GM12878 (cell line): ENCODE measurements around the gene MYL7. TPM values are rescaled to one million over a fixed set of nuclear protein-coding genes. Genes with fewer than 3 reads are reported as not detected.

Source experiments
- ATAC-seq: fragments of 200-7000 bp; cut with Tn5 transposase; 3 replicates; pipeline ENCODE4 v1.9.1; 2020; ENCODE audit warnings: mild to moderate bottlenecking, moderate library complexity
- BruUV-seq: library from RNA; stranded (reverse); fragments of 400-500 nt; replicated peaks from 2 replicates; lab custom pipeline; 2021; lab: Mats Ljungman, UMichigan
- CTCF ChIA-PET: fragments of 300-600 bp; sonication (Branson Sonifier 250); formaldehyde crosslinking; extraction: SDS; loops from one replicate; lab custom pipeline; 2021; ENCODE audit warnings: inconsistent platforms; lab: Yijun Ruan, JAX
- POLR2A ChIA-PET: fragments of 350-600 bp; formaldehyde crosslinking; extraction: SDS; loops from one replicate; lab custom pipeline; 2021; ENCODE audit warnings: inconsistent platforms; lab: Charles Lee
- RAD21 ChIA-PET: fragments of 300-600 bp; sonication (Branson Sonifier 250); formaldehyde crosslinking; loops from one replicate; lab custom pipeline; 2023; ENCODE audit warnings: antibody characterized with exemption; ENCODE audit not compliant: unreplicated experiment; lab: Charles Lee
- SMC1A ChIA-PET: fragments of 300-600 bp; sonication (Branson Sonifier 250); formaldehyde crosslinking; loops from one replicate; lab custom pipeline; 2023; ENCODE audit not compliant: unreplicated experiment, uncharacterized antibody; lab: Charles Lee
- DNase-seq: peaks from one replicate; pipeline ENCODE4 v3.0.0-alpha.2; 2011; ENCODE audit warnings: low read depth, low spot score
- FAIRE-seq: peaks from 3 replicates; lab custom pipeline; 2011; peaks lifted over from hg19 to GRCh38; lab: Jason Lieb, UNC
- H2AFZ ChIP-seq: 2 replicates; pipeline ENCODE4 v1.6.0; 2011; ENCODE audit warnings: low read depth, low read length, control low read depth; ENCODE audit not compliant: control insufficient read depth
- H3K27ac ChIP-seq: 2 replicates; pipeline ENCODE4 v1.5.1; 2011; ENCODE audit warnings: control low read depth; ENCODE audit not compliant: control insufficient read depth, insufficient read depth
- H3K27me3 ChIP-seq, 2 experiments: replicated peaks in 1 of 2; 2 replicates each; pipeline versions ENCODE4 v1.6.0 to v1.6.1; 2011; ENCODE audit warnings: low read length in 1 of 2; ENCODE audit not compliant: control insufficient read depth in 2 of 2, insufficient read depth in 2 of 2
- H3K36me3 ChIP-seq, 2 experiments: 2 replicates each; pipeline ENCODE4 v1.5.1; 2011; ENCODE audit warnings: low read length in 1 of 2; ENCODE audit not compliant: control insufficient read depth in 2 of 2, insufficient read depth in 2 of 2
- H3K4me1 ChIP-seq: 2 replicates; pipeline ENCODE4 v1.6.1; 2011; ENCODE audit warnings: mild to moderate bottlenecking, low read length, moderate library complexity, mixed read lengths; ENCODE audit not compliant: control insufficient read depth, insufficient read depth
- H3K4me2 ChIP-seq: 2 replicates; pipeline ENCODE4 v1.6.0; 2011; ENCODE audit warnings: control low read depth; ENCODE audit not compliant: control insufficient read depth, insufficient read depth
- H3K4me3 ChIP-seq: fragments of 200-600 bp; sonication (generic); 2 replicates; pipeline ENCODE4 v1.5.1; 2016
- H3K79me2 ChIP-seq: 2 replicates; pipeline ENCODE4 v1.6.0; 2011; ENCODE audit warnings: low read length; ENCODE audit not compliant: control insufficient read depth, insufficient read depth
- H3K9ac ChIP-seq: 2 replicates; pipeline ENCODE4 v1.8.0; 2011; ENCODE audit warnings: low read length, control low read depth, mixed read lengths; ENCODE audit not compliant: control insufficient read depth, insufficient read depth
- H3K9me3 ChIP-seq: replicated peaks from 3 replicates; pipeline ENCODE4 v1.5.1; 2011; ENCODE audit warnings: mild to moderate bottlenecking, low read length; ENCODE audit not compliant: control insufficient read depth, insufficient read depth
- H4K20me1 ChIP-seq: 2 replicates; pipeline ENCODE4 v1.6.0; 2011; ENCODE audit not compliant: control insufficient read depth, insufficient read depth
- CBX5 ChIP-seq: sonication (generic); IDR thresholded peaks from 2 replicates; pipeline ENCODE4 v1.6.1; 2016; ENCODE audit warnings: low read depth, moderate library complexity, mild to moderate bottlenecking, inconsistent platforms
- EGR1 ChIP-seq, 2 experiments: IDR thresholded peaks; 1 replicate in 1 of 2; 2 replicates in 1 of 2; pipeline ENCODE4 v1.6.1; 2011 to 2012; ENCODE audit warnings: low read depth in 2 of 2, low read length in 2 of 2, borderline replicate concordance in 1 of 2, mild to moderate bottlenecking in 1 of 2, moderate library complexity in 1 of 2
- HDAC6 ChIP-seq: fragments of 200-600 bp; sonication (generic); IDR thresholded peaks from one replicate; pipeline ENCODE4 v1.8.0; 2017; ENCODE audit warnings: antibody characterized with exemption; ENCODE audit not compliant: unreplicated experiment
- MXI1 ChIP-seq: fragments of 150-350 bp; IDR thresholded peaks from 2 replicates; pipeline ENCODE4 v1.6.1; 2011; ENCODE audit warnings: low read depth, mild to moderate bottlenecking, inconsistent platforms, low read length, improper control_type of control experiment
- NFYB ChIP-seq: IDR thresholded peaks from 2 replicates; pipeline ENCODE4 v1.6.1; 2011; ENCODE audit warnings: low read depth, mild to moderate bottlenecking, low read length, improper control_type of control experiment, moderate library complexity; ENCODE audit not compliant: insufficient read depth
- RAD21 ChIP-seq: IDR thresholded peaks from 2 replicates; pipeline ENCODE4 v1.6.1; 2011; ENCODE audit warnings: mild to moderate bottlenecking, low read depth, low read length, moderate library complexity; ENCODE audit not compliant: insufficient read depth
- SP1 ChIP-seq: IDR thresholded peaks from one replicate; pipeline ENCODE4 v1.6.1; 2011; ENCODE audit warnings: low read depth, low read length
- SPI1 ChIP-seq: IDR thresholded peaks from 2 replicates; pipeline ENCODE4 v1.6.1; 2011; ENCODE audit warnings: low read depth, mild to moderate bottlenecking, low read length, moderate library complexity, borderline replicate concordance; ENCODE audit not compliant: insufficient read depth
- TCF7 ChIP-seq: IDR thresholded peaks from 2 replicates; pipeline ENCODE4 v1.6.1; 2014; ENCODE audit warnings: antibody characterized with exemption, borderline replicate concordance
- ZNF622 ChIP-seq: fragments of 450-650 bp; IDR thresholded peaks from 2 replicates; pipeline ENCODE4 v1.6.1; 2017; ENCODE audit warnings: mild to moderate bottlenecking, inconsistent platforms
- WGBS: methylation state at CpG from one replicate; pipeline ENCODE4 v1.1.6; 2016; ENCODE audit warnings: low lambda C conversion rate; ENCODE audit not compliant: insufficient replicate concordance, insufficient coverage; ENCODE audit errors: missing lambda C conversion rate; 5-methylcytosine and 5-hydroxymethylcytosine counted together
- in situ Hi-C: fragments of 300-500 bp; cut with MboI; formaldehyde crosslinking; loops from 9 replicates; pipeline ENCODE4 v1.14.3; 2018; ENCODE audit warnings: mixed read lengths
- intact Hi-C: fragments of 100-400 bp; cut with micrococcal nuclease; formaldehyde crosslinking; loops from one replicate; pipeline ENCODE4 v1.14.2; 2022; ENCODE audit not compliant: unreplicated experiment
- polyA plus RNA-seq, 11 experiments: library from polyadenylated mRNA; depleted of rRNA in 4 of 11; unstranded in 6 of 11; stranded (reverse) in 5 of 11; fragments of >200 nt; fragmentation: Nextera tagmentation in 4 of 11; fragmentation: Illumina TruSeq in 1 of 11; extraction: Ambion mirVana in 4 of 11; extraction: Trizol in 1 of 11; gene quantifications; 1 replicate in 1 of 11; 2 replicates in 10 of 11; pipeline versions ENCODE4 v1.2.1 to v1.2.3, GENCODE V29; 2011 to 2016; ENCODE audit warnings: inconsistent platforms in 2 of 11, missing spikeins in 2 of 11, low read depth in 1 of 11
- total RNA-seq, 4 experiments: library from RNA; depleted of rRNA in 3 of 4; stranded (reverse); fragments of >200 nt in 3 of 4; fragmentation: Illumina TruSeq in 1 of 4; extraction: Trizol in 1 of 4; gene quantifications; 2 replicates each; pipeline versions ENCODE4 v1.2.1 to v1.2.3, GENCODE V29; 2013 to 2021
- TF ChIP-seq, protein P1 (sequence below): fragments of 450-650 bp; IDR thresholded peaks from 2 replicates; pipeline ENCODE4 v1.6.1; 2017; ENCODE audit warnings: borderline replicate concordance
- TF ChIP-seq, protein P2 (sequence below): fragments of 450-650 bp; IDR thresholded peaks from 2 replicates; pipeline ENCODE4 v1.6.1; 2018; ENCODE audit warnings: borderline replicate concordance, mild to moderate bottlenecking; ENCODE audit not compliant: partially characterized antibody

Gene MYL7
- total and polyA plus RNA-seq, 10 of the 15 experiments (the other 5 are each of a cell fraction or from before 2014, with no cell fraction given) = 1.9 TPM; not detected in 9

DNA sequence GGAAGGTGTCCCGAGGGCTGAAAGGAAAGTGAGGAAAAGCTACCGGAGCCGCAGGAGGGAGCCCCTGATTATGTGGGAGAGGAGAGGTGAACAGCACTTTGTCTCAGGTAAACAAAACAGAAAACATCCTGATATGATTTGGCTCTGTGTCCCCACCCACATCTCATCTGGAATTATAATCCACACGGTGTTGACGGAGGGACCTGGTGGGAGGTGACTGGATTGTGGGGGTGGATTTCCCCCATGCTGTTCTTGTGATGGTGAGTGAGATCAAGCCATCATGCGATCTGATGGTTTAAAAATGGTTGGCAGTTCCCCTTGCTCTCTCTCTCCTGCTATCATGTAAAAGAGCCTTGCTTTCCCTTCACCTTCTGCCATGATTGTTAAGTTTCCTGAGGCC lies 20.7 kb downstream of the MYL7 start:
- SMC1A ChIA-PET = interaction anchor here (0.8 kb wide), 1 partner anchor 82 kb away, joined by 3 read pairs; no protein-coding TSS in a partner anchor
- Histone ChIP-seq H3K4me1 (peaks cover 6% of the 10 kb centered on the region), H3K36me3 (peaks cover 8 to 11% of the 10 kb centered on the region in 2 experiments; a peak in 3 of 4 replicates), H3K9ac (no peak overlapping the region), H3K27ac (no peak overlapping the region), H3K27me3 (no peaks in the 10 kb centered on the region), H3K9me3 (no peaks in the 10 kb centered on the region), H4K20me1 (no peaks in the 10 kb centered on the region), H3K4me2 (peak overlapping the region; percentile 30; the same call in 1 of the 2 replicates), H2AFZ (no peak overlapping the region), H3K4me3 (no peak overlapping the region), H3K79me2 (peaks cover 16% of the 10 kb centered on the region)
- FAIRE-seq (no peak), ATAC-seq (no peak), DNase-seq (no peak)
- in situ Hi-C loops = no loop called here
- BruUV-seq = no TSS peak
- RAD21 ChIA-PET = no interaction called here
- POLR2A ChIA-PET = no interaction called here
- CTCF ChIA-PET = interaction anchor here (0.5 kb wide), 1 partner anchor 474 kb away, joined by 3 read pairs; no protein-coding TSS in a partner anchor
- TF ChIP-seq, protein P1, sequence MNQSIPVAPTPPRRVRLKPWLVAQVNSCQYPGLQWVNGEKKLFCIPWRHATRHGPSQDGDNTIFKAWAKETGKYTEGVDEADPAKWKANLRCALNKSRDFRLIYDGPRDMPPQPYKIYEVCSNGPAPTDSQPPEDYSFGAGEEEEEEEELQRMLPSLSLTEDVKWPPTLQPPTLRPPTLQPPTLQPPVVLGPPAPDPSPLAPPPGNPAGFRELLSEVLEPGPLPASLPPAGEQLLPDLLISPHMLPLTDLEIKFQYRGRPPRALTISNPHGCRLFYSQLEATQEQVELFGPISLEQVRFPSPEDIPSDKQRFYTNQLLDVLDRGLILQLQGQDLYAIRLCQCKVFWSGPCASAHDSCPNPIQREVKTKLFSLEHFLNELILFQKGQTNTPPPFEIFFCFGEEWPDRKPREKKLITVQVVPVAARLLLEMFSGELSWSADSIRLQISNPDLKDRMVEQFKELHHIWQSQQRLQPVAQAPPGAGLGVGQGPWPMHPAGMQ = no peak
- 88% methylated on average over 6 of the region's 6 CpGs for WGBS
- intact Hi-C loops = no loop called here

DNA sequence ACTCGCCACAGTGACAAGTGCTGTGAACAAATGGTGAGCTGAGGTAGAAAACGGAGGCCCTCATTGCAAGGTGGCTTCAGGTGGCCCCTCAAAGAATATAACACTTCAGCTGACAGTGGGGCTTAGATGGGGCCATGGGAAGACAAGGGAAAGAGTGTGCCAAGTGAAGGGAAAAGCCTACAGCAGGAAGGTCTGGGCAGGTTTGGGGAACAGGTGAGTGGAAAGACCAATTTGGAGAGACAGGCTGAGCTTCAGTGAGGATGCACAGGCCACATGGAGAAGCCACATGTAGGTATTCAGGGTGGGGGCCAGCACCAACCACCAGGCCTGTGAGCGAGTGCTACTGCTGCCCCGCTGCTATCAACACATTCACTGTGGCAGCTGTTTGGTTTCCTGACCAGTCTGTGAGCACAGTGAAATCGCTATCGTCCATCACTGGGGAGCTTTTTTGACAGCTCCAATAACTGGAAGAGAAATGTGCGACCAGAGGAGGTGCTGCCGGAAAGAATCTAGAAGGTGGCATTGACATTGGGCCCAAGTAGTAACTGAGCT lies 21.2 kb downstream of the MYL7 start:
- no peak overlapping the region for H3K27ac ChIP-seq
- no peak overlapping the region for H2AFZ ChIP-seq
- peaks cover 6% of the 10 kb centered on the region for H3K4me1 ChIP-seq
- no peaks in the 10 kb centered on the region for H3K9me3 ChIP-seq
- H3K27me3 ChIP-seq = no peaks in the 10 kb centered on the region
- ChIA-PET CTCF (no interaction called here), SMC1A (no interaction called here), RAD21 (no interaction called here), POLR2A (no interaction called here)
- BruUV-seq = no TSS peak
- 87% methylated on average over 8 of the region's 8 CpGs for WGBS
- DNase-seq (no peak), ATAC-seq (no peak), FAIRE-seq (no peak)
- H4K20me1 ChIP-seq = no peaks in the 10 kb centered on the region
- no peak overlapping the region for H3K4me3 ChIP-seq
- no peak overlapping the region for H3K9ac ChIP-seq
- H3K79me2 ChIP-seq = peaks cover 16% of the 10 kb centered on the region
- in situ Hi-C loops (no loop called here), intact Hi-C loops (no loop called here)
- H3K4me2 ChIP-seq = peak overlapping the region; percentile 30; the same call in 1 of the 2 replicates
- peaks cover 8 to 12% of the 10 kb centered on the region in 2 experiments; a peak in 3 of 4 replicates for H3K36me3 ChIP-seq
- no peak for TF ChIP-seq EGR1 (IDR thresholded peaks at IDR 0.05; ENCODE audit: borderline replicate concordance in 1 of 2, low read depth in 2 of 2, low read length in 2 of 2)
- TF ChIP-seq SP1 = no peak
- no peak for TF ChIP-seq CBX5
- no peak for TF ChIP-seq MXI1
- no peak for TF ChIP-seq SPI1
- TF ChIP-seq, protein P2, sequence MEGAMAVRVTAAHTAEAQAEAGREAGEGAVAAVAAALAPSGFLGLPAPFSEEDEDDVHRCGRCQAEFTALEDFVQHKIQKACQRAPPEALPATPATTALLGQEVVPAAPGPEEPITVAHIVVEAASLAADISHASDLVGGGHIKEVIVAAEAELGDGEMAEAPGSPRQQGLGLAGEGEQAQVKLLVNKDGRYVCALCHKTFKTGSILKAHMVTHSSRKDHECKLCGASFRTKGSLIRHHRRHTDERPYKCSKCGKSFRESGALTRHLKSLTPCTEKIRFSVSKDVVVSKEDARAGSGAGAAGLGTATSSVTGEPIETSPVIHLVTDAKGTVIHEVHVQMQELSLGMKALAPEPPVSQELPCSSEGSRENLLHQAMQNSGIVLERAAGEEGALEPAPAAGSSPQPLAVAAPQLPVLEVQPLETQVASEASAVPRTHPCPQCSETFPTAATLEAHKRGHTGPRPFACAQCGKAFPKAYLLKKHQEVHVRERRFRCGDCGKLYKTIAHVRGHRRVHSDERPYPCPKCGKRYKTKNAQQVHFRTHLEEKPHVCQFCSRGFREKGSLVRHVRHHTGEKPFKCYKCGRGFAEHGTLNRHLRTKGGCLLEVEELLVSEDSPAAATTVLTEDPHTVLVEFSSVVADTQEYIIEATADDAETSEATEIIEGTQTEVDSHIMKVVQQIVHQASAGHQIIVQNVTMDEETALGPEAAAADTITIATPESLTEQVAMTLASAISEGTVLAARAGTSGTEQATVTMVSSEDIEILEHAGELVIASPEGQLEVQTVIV = no peak
- TF ChIP-seq RAD21 = no peak
- TF ChIP-seq TCF7 = no peak
- TF ChIP-seq HDAC6 = no peak
- TF ChIP-seq ZNF622 = no peak
- no peak for TF ChIP-seq NFYB
